ENCODE results near the gene CPA4.

Gene CPA4

DNA sequence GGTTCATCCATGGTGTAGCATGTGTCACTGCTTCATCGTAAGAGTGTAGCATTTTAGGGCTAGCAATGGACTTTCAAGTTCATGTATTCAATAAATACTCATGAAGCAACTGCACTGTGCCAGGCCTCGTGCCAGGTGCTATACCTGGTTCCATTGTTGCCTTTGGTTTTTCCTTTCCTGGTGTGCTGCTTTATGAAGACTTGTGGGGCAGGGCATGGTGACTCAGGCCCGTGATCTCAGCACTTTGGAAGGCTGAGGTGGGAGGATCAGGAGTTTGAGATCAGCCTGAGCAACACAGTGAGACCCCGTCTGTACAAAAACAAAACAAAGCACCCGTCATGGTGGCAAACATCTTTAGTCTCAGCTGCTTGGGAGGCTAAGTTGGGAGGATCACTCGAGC is 2.2 kb upstream of the CPA4 start:
- H3K4me2 ChIP-seq (ENCODE audit: low read length) = no peak overlapping the region
- no peaks in the 10 kb centered on the region for H3K27me3 ChIP-seq (ENCODE audit: control insufficient read depth, low read length)
- H3K9me3 ChIP-seq (ENCODE audit: control insufficient read depth, insufficient read depth, low read length) = no peaks in the 10 kb centered on the region
- H3F3A ChIP-seq (ENCODE audit: control insufficient read depth, insufficient read depth) = no peaks in the 10 kb centered on the region
- H3K79me2 ChIP-seq (ENCODE audit: control insufficient read depth, low read length) = no peaks in the 10 kb centered on the region
- H3K36me3 ChIP-seq (ENCODE audit: control insufficient read depth, low read length) = no peaks in the 10 kb centered on the region
- H3K27ac ChIP-seq (ENCODE audit: low read depth, low read length) = no peak overlapping the region
- no peak for TF ChIP-seq EZH2phosphoT487 (IDR thresholded peaks at IDR 0.05; ENCODE audit: borderline replicate concordance, low read length)
- TF ChIP-seq, protein P1, sequence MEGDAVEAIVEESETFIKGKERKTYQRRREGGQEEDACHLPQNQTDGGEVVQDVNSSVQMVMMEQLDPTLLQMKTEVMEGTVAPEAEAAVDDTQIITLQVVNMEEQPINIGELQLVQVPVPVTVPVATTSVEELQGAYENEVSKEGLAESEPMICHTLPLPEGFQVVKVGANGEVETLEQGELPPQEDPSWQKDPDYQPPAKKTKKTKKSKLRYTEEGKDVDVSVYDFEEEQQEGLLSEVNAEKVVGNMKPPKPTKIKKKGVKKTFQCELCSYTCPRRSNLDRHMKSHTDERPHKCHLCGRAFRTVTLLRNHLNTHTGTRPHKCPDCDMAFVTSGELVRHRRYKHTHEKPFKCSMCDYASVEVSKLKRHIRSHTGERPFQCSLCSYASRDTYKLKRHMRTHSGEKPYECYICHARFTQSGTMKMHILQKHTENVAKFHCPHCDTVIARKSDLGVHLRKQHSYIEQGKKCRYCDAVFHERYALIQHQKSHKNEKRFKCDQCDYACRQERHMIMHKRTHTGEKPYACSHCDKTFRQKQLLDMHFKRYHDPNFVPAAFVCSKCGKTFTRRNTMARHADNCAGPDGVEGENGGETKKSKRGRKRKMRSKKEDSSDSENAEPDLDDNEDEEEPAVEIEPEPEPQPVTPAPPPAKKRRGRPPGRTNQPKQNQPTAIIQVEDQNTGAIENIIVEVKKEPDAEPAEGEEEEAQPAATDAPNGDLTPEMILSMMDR (IDR thresholded peaks at IDR 0.05; ENCODE audit: low read depth, low read length, poor library complexity, severe bottlenecking) = no peak
- no peaks in the 10 kb centered on the region for H3K4me1 ChIP-seq (ENCODE audit: control insufficient read depth, low read length)
- no peaks in the 10 kb centered on the region for H3K9me2 ChIP-seq (replicated peaks; ENCODE audit: control insufficient read depth, low read length)
- H3K4me3 ChIP-seq (ENCODE audit: low read length) = no peak overlapping the region
- H4K20me1 ChIP-seq (ENCODE audit: control insufficient read depth, insufficient read depth, low read depth, low read length) = no peaks in the 10 kb centered on the region

DNA sequence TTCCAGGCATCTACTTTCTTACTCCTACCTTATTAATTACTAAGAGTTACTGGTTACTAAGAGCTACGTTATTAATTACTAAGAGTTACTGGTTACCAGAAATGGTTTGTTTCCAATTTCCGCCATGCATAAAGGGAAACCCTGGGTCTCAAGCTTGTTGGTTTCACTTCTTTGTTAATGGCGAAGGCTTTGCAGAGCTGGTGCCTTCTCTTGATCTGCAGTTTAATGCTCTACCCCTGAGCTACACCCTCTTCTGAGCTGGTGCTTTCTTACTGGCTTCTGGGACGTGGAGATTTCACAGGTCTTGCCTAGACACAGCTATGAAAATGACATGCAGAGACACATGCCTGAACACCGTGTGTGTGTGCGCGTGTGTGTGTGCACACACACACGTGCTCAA is 560 bp downstream of the CPA4 start:
- H3K27ac ChIP-seq (ENCODE audit: low read depth, low read length) = no peak overlapping the region
- H3K27me3 ChIP-seq (ENCODE audit: control insufficient read depth, low read length) = no peaks in the 10 kb centered on the region
- no peaks in the 10 kb centered on the region for H3F3A ChIP-seq (ENCODE audit: control insufficient read depth, insufficient read depth)
- no peaks in the 10 kb centered on the region for H4K20me1 ChIP-seq (ENCODE audit: control insufficient read depth, insufficient read depth, low read depth, low read length)
- H3K9me2 ChIP-seq (replicated peaks; ENCODE audit: control insufficient read depth, low read length) = no peaks in the 10 kb centered on the region
- H3K4me1 ChIP-seq (ENCODE audit: control insufficient read depth, low read length) = no peaks in the 10 kb centered on the region
- no peak overlapping the region for H3K4me2 ChIP-seq (ENCODE audit: low read length)
- no peak for TF ChIP-seq EZH2phosphoT487 (IDR thresholded peaks at IDR 0.05; ENCODE audit: borderline replicate concordance, low read length)
- TF ChIP-seq, protein P1 (IDR thresholded peaks at IDR 0.05; ENCODE audit: low read depth, low read length, poor library complexity, severe bottlenecking) = no peak
- H3K36me3 ChIP-seq (ENCODE audit: control insufficient read depth, low read length) = no peaks in the 10 kb centered on the region
- H3K4me3 ChIP-seq (ENCODE audit: low read length) = no peak overlapping the region
- H3K79me2 ChIP-seq (ENCODE audit: control insufficient read depth, low read length) = no peaks in the 10 kb centered on the region
- no peaks in the 10 kb centered on the region for H3K9me3 ChIP-seq (ENCODE audit: control insufficient read depth, insufficient read depth, low read length)

DNA sequence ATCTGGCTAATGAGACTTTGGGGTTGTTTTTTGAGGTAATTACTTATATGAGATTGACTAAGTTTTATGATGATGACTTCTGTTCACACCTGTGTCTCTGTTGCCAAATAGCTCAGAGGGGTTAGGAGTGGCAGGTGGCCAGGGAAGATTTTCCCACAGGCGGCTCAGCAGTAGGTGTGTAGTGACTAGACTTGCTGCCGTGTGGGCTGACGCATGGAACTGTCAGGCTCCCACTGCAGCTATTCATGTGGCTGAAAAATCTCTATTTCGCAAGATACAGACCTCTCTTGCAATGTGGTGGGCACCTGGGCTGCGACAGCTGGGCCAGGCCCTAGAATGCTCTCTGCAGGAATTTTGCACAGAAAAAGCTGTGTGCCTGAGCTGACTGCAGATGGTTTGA is 1.4 kb downstream of the CPA4 start:
- H3K36me3 ChIP-seq (ENCODE audit: control insufficient read depth, low read length) = no peaks in the 10 kb centered on the region
- TF ChIP-seq, protein P1 (IDR thresholded peaks at IDR 0.05; ENCODE audit: low read depth, low read length, poor library complexity, severe bottlenecking) = no peak
- no peak for TF ChIP-seq EZH2phosphoT487 (IDR thresholded peaks at IDR 0.05; ENCODE audit: borderline replicate concordance, low read length)
- no peaks in the 10 kb centered on the region for H3K9me2 ChIP-seq (replicated peaks; ENCODE audit: control insufficient read depth, low read length)
- no peaks in the 10 kb centered on the region for H3K9me3 ChIP-seq (ENCODE audit: control insufficient read depth, insufficient read depth, low read length)
- no peaks in the 10 kb centered on the region for H4K20me1 ChIP-seq (ENCODE audit: control insufficient read depth, insufficient read depth, low read depth, low read length)
- no peaks in the 10 kb centered on the region for H3F3A ChIP-seq (ENCODE audit: control insufficient read depth, insufficient read depth)
- H3K4me3 ChIP-seq (ENCODE audit: low read length) = no peak overlapping the region
- H3K27ac ChIP-seq (ENCODE audit: low read depth, low read length) = no peak overlapping the region
- H3K4me1 ChIP-seq (ENCODE audit: control insufficient read depth, low read length) = no peaks in the 10 kb centered on the region
- no peak overlapping the region for H3K4me2 ChIP-seq (ENCODE audit: low read length)
- no peaks in the 10 kb centered on the region for H3K79me2 ChIP-seq (ENCODE audit: control insufficient read depth, low read length)
- peaks cover 2% of the 10 kb centered on the region; the same call in 1 of the 2 replicates for H3K27me3 ChIP-seq (ENCODE audit: control insufficient read depth, low read length)
